PC-9 (cell line): ENCODE results near the gene LBHD2.

Experiments used
- CTCF ChIP-seq: fragments of 200-600 bp; sonication (generic); conservative IDR thresholded peaks from 2 replicates; pipeline ENCODE4 v1.6.1; 2017; ENCODE audit warnings: mixed run types, antibody characterized with exemption, mild to moderate bottlenecking, moderate library complexity
- EZH2 ChIP-seq: fragments of 200-600 bp; sonication (generic); IDR thresholded peaks from 2 replicates; pipeline ENCODE4 v1.8.0; 2017; ENCODE audit warnings: antibody characterized with exemption, low read depth

- no peak for TF ChIP-seq CTCF
- no peak for TF ChIP-seq EZH2
Measured at GRCh38 chr14:103135333-103136260, 51.6 kb downstream of the LBHD2 start.
